HG03571 (cell line): ENCODE data around the gene BAG5.
"Not testable (repeated sequence)": the region's sequence is repeated elsewhere in the genome, so short reads cannot be mapped to it uniquely, and the experiment has no call there.

Experiments used
- ATAC-seq: cut with Tn5 transposase; IDR thresholded peaks from one replicate; pipeline ENCODE4 v1.9.1; 2021; ENCODE audit not compliant: unreplicated experiment

The BAG5 gene, protein sequence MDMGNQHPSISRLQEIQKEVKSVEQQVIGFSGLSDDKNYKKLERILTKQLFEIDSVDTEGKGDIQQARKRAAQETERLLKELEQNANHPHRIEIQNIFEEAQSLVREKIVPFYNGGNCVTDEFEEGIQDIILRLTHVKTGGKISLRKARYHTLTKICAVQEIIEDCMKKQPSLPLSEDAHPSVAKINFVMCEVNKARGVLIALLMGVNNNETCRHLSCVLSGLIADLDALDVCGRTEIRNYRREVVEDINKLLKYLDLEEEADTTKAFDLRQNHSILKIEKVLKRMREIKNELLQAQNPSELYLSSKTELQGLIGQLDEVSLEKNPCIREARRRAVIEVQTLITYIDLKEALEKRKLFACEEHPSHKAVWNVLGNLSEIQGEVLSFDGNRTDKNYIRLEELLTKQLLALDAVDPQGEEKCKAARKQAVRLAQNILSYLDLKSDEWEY

DNA sequence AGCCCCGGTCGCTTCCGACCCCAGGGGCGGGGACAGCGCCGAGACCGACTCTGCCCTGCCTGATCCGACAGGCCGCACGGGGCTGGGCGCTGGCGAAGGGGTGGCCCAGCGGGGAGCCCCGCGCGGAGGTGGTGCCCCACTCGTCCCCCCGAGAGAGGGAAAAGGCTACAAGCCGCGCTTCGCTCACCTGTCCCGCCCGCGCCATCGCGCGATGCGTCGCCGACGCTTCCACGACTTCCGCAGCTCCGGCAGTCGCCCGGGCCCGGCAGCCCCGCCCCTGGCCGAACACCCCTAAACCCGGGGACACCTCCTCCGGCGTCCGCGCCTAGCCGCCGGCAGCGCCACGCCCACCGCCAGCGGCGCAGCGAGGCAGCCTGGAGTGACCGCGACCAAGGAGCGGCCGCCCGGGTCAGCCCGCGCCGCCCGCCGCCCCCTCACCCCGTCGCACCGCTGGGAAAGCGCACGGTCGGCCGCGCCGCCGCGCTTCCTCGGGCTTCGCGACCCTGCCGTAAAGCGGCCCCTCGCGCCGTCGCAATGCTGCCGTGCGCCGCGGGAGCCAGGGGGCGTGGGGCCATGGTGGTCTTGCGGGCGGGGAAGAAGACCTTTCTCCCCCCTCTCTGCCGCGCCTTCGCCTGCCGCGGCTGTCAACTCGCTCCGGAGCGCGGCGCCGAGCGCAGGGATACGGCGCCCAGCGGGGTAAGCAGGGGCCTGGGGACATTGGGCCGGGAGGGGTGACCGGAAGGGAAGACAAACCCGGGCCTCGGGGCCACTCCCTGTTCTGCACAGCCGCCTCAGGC lies at the start of gene BAG5, which contains the start of gene COA8:
BAG5 (minus strand) TSS at position 229 of the 797 bp plus-strand sequence. CDS start 1,493 bp downstream, outside the sequence.
COA8 (plus strand) TSS at position 532 of the 797 bp plus-strand sequence; CDS start at position 574, 42 bp downstream.
- peak; percentile 71 for ATAC-seq

DNA sequence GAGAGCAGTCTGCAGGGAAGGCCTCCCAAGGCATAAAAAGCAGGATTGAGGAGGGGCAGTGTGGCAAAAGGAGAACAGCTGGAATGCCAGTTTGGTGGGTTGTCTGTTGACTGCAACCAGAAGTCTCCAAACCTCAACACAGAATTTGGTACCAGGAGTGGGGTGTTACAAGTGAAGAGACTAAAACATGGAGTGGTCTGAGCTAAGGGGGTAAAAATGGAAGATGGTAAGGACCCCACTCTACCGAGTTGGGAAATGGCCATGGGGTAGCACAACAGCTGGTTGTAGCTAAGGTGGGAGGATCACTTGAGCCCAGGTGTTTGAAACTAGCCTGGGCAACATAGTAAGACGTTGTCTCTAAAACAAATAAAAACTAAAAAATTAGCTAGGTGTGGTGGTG lies 48.8 kb upstream of the BAG5 start:
- no peak for ATAC-seq

DNA sequence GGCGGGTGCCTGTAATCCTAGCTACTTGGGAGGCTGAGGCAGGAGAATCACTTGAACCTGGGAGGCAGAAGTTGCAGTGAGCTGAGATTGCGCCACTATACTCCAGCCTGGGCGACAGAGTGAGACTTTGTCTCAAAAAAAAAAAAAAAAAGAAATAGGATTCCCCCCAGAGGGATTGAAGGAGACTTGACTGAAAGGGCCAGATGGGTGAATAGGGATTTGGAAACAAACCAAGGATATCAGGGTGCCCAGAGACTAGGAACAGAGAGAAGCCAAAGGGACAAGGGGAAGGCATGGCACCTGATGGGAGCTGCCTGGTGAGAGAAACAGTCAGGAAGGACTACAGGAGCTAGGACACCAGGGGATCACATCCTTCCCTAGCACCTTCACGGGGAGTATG lies 46.6 kb upstream of the BAG5 start:
- ATAC-seq, result not testable (repeated sequence)

DNA sequence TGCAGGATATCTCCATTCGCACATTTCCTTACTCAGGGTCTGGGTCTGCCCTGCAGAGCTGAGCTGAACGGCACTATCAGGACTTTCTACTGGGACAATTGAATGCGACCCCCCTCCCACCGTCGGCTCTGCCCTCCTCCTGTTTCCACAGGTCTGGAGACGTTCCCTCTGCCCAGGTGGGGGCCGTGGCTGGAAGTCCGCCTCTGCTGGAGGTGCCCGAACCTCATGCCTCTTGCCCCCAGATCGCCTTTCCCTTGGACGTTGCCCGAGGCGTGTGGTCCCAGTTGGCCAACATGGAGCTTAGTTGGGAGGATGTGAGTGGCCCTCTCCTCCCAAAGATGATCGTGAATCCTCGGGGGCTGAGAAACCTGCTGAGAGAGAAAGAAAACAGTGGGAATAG lies 45.4 kb upstream of the BAG5 start:
- no peak for ATAC-seq

DNA sequence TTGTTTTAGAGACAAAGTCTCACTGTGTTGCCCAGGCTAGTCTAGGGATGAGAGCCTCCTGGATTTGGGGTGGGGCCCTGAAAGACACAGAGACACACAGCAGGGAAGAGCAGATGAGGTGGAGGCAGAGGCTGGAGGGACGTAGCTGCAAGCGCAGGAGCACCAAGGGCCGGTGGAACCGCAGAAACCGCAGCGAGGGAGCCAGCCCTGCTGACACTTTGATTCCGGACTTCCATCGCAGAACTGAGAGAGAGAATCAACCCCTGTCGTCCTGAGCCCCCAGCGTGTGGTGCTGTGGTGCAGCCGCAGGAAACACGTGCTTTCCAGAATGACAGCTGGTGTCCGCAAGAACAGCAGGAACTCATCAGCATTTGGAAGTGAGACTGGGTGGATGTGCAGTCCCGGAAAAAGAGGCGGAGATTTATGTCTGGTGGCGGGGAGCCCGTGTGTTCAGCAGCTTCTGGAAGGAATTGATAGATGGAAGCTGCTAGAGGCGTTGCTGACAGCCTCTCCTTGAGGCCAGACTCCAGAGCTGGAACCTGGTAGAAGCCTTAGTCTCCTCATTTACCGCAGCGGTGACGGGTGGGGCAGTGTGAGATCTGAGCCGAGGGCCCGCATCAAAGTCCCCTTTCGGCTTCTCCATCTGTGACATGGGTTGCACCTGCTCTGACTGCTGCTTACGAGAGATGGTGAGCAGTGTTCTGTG lies 44.7 kb upstream of the BAG5 start:
- ATAC-seq, result peak; percentile 72

DNA sequence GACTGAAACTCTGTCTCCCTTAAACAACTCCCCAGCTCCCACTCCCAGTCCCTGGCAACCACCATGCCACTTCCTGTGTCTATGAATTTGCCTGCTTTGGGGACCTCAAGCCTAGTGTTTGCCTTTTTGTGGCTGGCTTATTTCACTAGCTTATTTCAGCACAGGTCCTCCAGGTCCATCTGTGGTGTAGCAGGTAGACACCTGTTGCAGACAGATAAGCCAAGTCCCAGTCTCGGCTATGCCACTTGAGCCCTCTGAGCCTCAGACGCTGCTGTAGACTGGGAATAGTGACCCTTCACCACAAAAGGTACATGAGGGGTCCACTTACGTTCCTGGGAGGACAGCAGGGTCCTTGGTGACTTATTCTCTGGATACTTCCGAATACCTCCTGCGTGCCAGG lies 42.2 kb upstream of the BAG5 start:
- ATAC-seq, result no peak

DNA sequence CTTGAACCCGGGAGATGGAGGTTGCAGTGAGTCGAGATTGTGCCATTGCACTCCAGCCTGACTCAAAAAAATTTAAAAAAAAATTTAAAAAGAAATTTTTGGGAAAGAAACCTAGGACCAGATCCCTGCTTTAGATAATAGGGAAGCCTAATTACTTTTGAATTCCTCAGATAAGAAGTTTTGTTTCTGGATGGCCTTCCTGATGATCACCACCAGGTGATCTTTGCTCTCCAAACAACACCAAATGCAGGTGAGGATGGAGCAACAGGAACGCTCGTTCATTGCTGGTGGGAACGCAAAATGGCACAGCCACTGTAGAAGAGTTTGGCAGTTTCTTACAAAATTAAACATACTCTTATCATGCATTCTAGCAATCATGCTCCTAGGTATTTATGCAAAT lies 38.0 kb upstream of the BAG5 start:
- ATAC-seq, result no peak

DNA sequence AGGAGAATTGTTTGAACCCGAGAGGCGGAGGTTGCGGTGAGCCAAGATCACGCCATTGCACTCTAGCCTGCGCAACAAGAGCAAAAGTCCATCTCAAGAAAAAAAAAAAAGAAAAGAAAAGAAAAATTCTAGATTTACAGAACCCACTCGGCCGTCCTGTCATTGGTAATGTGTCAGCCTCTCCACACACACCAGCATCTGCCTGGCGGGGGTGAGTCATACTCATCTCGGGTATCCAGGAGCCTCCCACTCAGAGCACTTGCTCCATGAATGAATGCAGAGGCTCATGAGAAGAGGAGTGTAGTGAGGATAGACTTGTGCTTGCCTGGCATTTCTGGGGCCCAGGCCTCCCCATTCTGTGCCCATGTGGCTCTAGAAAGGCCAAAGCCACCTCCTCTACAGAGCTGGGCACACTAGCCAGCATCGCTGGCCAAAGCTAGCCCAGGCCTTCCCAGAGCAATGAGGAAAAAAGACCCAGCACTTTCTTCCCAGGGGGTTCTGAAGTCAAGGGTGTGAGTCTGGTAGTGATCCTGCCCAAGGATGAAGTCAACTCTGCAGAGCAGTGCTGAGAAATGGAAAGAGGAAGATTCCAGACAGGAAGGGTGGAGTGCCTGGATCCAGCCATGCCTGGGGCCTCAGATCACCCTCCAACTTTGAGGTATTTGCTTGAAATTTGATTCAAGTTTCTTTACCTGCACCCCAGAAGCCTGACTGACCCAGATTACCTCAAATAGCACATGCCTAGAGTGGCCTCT lies 35.3 kb upstream of the BAG5 start:
- no peak for ATAC-seq

DNA sequence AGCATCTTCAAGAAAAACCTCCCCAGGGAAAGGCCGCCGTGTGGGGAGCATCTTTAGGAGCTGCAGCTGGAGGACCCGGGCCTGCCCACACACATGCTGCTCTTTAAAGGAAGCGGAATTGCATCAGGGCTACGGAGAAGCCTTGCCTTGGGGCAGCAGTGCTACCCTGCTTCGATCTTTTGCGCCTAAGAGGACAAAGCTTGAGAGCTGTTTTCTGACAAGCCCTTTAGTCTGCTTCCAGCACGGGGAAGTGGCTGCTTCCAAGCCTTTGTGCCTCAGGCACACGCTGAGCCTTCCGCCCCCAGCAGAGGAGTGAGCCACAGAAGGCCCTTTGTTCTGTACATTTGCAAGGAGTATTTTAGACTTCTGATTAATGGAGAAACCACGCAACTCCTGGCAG lies 31.8 kb upstream of the BAG5 start:
- ATAC-seq, result no peak

DNA sequence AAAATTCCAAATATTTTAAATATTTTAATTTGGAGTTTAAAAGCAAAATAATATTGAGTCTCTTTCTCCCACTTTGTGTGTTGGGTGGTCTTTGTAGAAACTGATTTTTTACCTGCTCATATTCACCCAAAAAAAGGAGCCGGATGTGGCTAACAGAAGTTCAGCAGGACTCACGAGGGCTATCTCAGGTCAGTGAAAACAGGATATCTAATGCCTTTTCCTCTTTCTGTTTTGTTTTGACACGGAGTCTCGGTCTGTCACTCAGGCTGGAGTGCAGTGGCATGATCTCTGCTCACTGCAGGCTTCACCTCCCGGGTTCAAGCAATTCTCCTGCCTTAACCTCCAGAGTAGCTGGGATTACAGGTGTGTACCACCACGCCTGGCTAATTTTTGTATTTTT lies 31.1 kb upstream of the BAG5 start:
- peak; percentile 95 for ATAC-seq

DNA sequence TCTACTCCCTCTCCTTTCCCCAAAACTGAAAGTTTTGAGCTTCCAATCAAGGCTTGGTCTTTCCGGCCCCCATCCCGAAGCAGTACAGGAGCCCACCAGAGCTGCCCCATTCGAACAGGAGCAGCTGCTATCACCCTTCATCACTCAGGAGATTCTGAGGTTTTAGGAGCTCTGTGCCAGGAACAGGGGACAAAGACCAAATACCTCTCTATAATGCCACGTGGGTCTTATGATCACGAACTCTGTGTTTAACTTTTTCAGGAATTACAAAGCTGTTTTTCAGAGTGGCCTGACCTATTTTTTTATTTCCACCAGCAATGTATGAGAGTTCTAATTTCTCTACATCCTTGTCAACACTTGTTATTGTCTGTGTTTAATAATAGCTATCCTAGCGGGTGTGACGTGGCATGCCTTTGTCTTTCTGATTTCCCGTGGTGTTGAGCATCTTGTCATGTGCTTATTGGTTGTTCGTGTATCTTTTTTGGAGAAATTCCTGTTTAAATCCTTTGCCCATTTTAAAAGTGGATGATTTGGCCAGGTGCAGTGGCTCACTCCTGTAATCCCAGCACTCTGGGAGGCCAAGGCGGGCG lies 22.0 kb upstream of the BAG5 start:
- no peak for ATAC-seq

DNA sequence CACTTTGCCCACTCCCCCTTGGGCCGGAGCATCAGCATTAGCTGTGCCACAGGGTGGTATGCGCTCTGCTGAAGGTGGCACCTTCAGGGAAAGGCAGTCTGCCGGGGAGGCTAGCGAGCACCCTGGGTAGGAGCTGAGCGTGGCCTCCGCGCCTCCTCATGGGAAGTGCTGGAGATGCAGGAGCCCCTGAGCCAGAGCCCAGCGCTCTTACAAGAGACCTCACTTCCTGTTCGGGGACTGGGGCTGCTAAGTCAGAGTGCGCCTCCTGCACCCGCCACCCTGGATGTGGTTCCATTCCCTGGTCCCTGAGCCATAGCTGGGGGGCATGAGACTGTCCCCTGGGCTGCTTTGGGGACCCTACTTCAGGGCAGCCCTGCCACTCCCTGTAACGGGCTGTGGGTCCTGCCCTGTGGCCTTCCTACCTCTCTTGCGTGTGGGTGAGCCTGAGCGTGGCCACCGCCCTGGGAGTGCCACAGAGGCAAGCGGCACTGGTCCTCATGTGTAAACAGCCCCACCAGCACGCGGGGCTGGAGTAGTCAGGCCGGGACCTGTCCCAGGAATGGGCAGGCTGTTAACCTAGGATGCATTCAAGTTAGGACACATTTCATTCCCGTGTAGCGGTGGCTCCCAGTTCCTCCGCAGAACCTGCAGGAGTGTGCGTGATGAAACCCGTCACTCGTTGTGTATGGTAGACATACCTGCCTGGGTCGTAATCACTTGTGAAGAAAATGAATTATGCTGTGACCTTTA lies 19.7 kb upstream of the BAG5 start:
- ATAC-seq, result no peak

DNA sequence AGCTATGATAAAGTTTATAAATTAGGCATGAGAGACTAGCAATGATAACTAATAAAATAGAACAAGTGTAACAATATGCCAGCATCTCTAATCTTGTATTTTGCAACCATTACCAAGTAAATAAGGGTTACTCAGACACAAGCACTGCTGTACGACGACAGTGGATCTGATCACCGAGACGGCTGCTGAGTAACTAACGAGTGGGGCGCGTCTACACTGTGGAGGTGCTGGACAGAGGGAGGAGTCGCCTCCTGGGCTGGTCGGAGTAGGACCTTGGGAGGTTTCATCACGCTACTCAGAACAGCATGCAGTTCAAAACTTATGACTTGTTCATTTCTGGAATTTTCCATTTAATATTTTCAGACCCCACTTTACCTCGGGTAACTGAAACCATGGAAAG lies 18.7 kb upstream of the BAG5 start:
- ATAC-seq, result no peak

DNA sequence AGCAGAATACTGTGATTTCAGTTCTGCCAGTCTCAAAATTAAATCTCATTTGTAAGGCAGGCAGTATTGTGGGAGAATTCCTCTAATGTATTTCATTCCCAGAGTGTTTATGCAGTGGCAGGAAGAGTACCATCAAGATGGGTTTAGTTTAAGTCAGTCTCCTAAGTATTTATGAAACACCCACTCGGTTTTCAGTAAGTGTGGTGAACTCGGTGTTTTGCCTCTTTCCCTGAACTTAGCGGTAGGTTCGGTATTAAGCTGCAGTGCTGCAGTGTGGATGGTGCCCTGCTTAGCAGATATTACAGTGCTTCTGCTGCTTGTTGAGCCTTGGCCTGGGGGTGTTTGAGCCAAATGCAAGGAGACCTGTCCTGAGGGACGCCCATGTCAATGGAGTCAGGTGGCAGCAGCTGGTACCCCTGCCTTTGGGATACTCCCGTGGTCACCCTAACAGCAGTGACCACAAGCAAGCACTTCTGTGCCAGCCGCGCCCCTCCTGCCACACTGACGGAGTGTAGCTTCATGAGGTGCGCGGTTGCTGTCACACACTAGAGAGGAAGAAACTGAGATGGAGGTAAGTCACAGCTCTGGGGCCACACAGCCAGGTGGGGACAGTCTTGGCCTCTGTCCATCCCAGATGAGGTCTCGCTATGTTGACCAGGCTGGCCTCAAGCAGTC lies 16.1 kb upstream of the BAG5 start:
- no peak for ATAC-seq

DNA sequence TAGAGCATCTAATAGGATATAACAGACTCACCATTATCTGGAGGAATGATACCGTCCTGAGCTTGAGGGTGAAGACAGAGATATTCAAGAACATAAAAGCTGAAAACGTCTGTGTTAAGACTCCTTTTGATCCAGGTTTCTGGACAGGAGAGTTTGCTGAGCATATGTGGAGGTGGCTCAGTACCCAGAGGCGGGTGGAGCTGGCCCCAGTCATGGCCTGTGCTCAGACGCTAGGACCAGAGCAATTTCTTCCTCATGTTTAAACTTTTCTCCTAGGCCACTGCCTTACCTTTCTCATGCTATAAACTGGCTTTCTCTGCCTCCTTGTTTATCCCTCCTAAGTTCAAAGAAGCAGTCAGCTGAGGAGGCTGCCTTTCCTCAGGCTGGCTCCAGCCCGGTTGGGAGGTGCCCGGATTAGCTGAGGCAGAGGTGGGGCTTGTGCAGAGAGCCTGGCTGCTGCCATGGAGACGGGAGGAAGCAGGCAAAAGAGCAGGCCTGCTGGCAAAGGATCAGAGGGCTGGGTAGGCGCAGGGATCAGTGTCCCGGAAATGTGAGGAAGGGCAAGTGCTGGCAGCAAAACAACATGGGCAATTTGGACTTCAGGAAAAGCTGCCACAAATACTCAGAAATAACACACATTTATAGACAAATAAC lies 14.0 kb upstream of the BAG5 start:
- no peak for ATAC-seq

DNA sequence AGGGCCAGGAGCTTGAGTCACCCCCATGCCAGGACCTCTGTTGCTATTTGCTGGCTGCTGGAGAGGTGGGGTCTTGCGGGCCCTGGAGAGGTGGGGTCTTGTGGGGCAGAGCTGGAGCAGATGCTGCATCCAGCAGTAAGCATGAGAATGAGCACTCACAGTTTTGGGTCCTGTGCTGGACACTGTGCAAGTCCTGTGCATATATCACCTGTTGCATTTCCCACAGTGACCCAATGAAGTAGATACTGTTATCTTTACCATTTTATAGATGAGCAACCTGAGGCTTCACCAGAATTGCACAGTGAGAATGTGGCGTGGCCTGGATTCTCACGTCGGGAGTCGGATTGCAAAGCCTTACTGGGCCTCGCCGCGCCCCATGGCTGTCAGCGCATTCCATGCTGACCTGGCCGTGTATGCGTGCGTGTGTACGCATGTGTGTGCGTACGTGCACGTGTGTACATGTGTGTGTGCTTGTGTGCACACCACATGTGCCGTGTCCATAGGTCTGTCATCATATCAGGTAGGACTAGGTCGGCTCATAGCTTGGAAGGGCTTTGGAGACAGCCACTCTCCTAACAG lies 12.3 kb upstream of the BAG5 start:
- no peak for ATAC-seq

DNA sequence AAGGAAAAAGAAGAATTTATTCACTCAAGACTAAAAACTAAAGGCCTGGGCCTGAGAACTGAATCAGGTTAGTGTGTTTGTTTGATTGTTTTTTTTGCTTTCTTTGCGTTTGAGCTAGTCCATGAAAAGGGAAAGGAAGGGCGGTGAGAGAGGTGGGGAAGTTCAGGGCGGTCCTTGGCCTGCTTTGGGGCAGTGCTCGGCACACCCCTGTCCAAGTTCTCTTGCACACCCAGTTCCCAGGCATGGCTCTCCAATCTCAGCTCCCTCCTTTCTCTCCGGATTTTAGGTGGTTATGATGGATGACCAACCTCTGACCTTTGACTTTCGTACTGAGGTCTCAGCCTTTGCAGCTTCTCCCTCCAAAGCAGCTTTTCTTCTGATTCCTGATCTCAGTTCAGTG lies 11.6 kb upstream of the BAG5 start:
- ATAC-seq, result no peak

DNA sequence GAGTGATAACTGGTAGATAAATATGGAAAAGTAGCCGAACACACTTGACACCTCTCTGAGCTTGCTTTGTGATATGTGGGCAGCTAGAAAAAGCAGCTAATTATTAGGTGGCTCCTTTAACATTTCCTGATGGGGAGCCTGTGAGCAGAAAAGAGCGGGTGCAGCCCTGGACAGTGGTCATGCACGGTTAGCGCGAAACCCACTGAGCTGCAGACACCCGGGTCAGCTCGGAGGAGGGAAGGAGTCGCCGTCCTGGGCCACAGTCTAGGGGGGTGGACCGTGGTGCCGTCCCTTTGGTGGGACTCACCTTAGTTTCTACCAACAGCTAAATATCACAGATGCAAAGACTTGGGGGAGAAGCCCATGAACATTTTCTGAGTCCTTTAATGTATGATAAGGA lies 7.0 kb upstream of the BAG5 start:
- no peak for ATAC-seq
